ENCODE results near the gene CEP295NL.

Gene CEP295NL

GRCh38 chr17:78862073-78863023 is 40.7 kb downstream of the CEP295NL start:
- peak in 1 of 2 donors; percentile 72 for DNase-seq

GRCh38 chr17:78861229-78861628 is 41.8 kb downstream of the CEP295NL start:
- no peak for DNase-seq

- no peak for DNase-seq
These were observed 44.0 kb downstream of the CEP295NL start for GRCh38 chr17:78859051-78859450.

GRCh38 chr17:78857266-78857665 is 45.7 kb downstream of the CEP295NL start:
- no peak for DNase-seq

GRCh38 chr17:78855561-78856165 is 47.3 kb downstream of the CEP295NL start:
- DNase-seq, result no peak

- no peak for DNase-seq
These were observed 48.5 kb downstream of the CEP295NL start for GRCh38 chr17:78854508-78854907.

GRCh38 chr17:78853926-78854394 is 49.0 kb downstream of the CEP295NL start:
- no peak for DNase-seq

- DNase-seq, result no peak
These were observed 50.3 kb downstream of the CEP295NL start for GRCh38 chr17:78852709-78853121.

GRCh38 chr17:78849026-78849425 is 54.0 kb downstream of the CEP295NL start:
- DNase-seq, result no peak

- no peak for DNase-seq
These were observed 55.9 kb downstream of the CEP295NL start for GRCh38 chr17:78847052-78847451.

GRCh38 chr17:78844301-78845005 is 58.5 kb downstream of the CEP295NL start:
- peak in 1 of 2 donors; percentile 35 for DNase-seq

GRCh38 chr17:78842881-78843565 is 60.0 kb downstream of the CEP295NL start:
- DNase-seq, result peak; percentile 72 to 74

GRCh38 chr17:78840780-78841611 is 62.0 kb downstream of the CEP295NL start, which contains the start of gene USP36:
USP36 (minus strand) TSS chr17:78840814; CDS start chr17:78836363, 4,451 bp downstream.
- DNase-seq, result peak; percentile 99

All from CD4-positive, alpha-beta T cell treated with Interleukin-4 for 1 hour (primary cell).